NB4 (cell line): ENCODE data around the gene NEK8.

ENCODE experiments used
- POLR2A ChIP-seq: IDR thresholded peaks from 2 replicates; pipeline ENCODE4 v1.6.1; 2011; ENCODE audit warnings: mild to moderate bottlenecking; ENCODE audit not compliant: insufficient read length; ENCODE audit errors: extremely low read depth
- TF ChIP-seq, protein P1 (sequence below): IDR thresholded peaks from one replicate; pipeline ENCODE4 v1.5.1; 2012; ENCODE audit warnings: low read depth, low read length
- TF ChIP-seq, protein P2 (sequence below): IDR thresholded peaks from 2 replicates; pipeline ENCODE4 v1.6.1; 2011; ENCODE audit warnings: low read depth, low read length

DNA sequence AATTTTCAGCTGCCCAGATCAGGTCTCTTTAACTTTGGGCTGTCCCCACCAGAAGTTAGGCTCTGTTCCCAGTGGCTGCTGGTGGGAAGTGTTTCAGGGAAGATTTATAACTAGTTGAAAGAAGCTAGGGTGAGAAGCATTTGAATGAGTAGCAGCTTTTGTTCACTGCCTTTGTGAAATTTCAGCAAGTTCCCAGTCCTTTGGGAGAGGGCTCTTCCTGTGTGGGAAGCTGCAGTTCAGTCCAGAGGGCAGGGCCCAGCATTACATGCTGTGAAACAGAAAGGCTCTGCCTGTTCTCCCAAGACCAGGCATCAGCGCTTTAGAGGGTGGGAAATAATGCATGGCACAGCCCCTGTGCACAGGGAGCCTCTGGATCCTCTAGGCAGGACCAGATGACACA, 34.7 kb upstream of the NEK8 start:
- TF ChIP-seq, protein P1, sequence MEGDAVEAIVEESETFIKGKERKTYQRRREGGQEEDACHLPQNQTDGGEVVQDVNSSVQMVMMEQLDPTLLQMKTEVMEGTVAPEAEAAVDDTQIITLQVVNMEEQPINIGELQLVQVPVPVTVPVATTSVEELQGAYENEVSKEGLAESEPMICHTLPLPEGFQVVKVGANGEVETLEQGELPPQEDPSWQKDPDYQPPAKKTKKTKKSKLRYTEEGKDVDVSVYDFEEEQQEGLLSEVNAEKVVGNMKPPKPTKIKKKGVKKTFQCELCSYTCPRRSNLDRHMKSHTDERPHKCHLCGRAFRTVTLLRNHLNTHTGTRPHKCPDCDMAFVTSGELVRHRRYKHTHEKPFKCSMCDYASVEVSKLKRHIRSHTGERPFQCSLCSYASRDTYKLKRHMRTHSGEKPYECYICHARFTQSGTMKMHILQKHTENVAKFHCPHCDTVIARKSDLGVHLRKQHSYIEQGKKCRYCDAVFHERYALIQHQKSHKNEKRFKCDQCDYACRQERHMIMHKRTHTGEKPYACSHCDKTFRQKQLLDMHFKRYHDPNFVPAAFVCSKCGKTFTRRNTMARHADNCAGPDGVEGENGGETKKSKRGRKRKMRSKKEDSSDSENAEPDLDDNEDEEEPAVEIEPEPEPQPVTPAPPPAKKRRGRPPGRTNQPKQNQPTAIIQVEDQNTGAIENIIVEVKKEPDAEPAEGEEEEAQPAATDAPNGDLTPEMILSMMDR = no peak
- no peak for TF ChIP-seq POLR2A
- TF ChIP-seq, protein P2, sequence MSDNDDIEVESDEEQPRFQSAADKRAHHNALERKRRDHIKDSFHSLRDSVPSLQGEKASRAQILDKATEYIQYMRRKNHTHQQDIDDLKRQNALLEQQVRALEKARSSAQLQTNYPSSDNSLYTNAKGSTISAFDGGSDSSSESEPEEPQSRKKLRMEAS = no peak
